Keratinocyte (primary cell): ENCODE data around the gene PCDH10. TPM values are rescaled to one million over a fixed set of nuclear protein-coding genes. Genes with fewer than 3 reads are reported as not detected.

Source experiments
- DNase-seq: peaks from one replicate; pipeline ENCODE4 v3.0.0-alpha.2; 2011; ENCODE audit warnings: low read depth, missing footprints, low spot score
- FAIRE-seq: peaks from 2 replicates; lab custom pipeline; 2011; peaks lifted over from hg19 to GRCh38; lab: Jason Lieb, UNC
- H2AFZ ChIP-seq: 2 replicates; pipeline ENCODE4 v1.6.0; 2012; ENCODE audit warnings: low read length, control low read depth, inconsistent platforms; ENCODE audit not compliant: control insufficient read depth
- H3K27ac ChIP-seq: 2 replicates; pipeline ENCODE4 v1.5.1; 2011; ENCODE audit warnings: low read length; ENCODE audit not compliant: control insufficient read depth, insufficient read depth
- H3K27me3 ChIP-seq: 3 replicates; pipeline ENCODE4 v1.6.0; 2011; ENCODE audit warnings: low read length; ENCODE audit not compliant: control insufficient read depth, insufficient read depth; ENCODE audit errors: extremely low read depth
- H3K36me3 ChIP-seq, 2 experiments: 2 replicates in 1 of 2; 3 replicates in 1 of 2; pipeline ENCODE4 v1.5.1; 2011; ENCODE audit warnings: low read length in 2 of 2, mild to moderate bottlenecking in 1 of 2; ENCODE audit not compliant: control insufficient read depth in 2 of 2, insufficient read depth in 2 of 2; ENCODE audit errors: extremely low read depth in 1 of 2
- H3K4me1 ChIP-seq: 3 replicates; pipeline ENCODE4 v1.5.1; 2011; ENCODE audit warnings: low read length; ENCODE audit not compliant: control insufficient read depth, insufficient read depth; ENCODE audit errors: extremely low read depth
- H3K4me2 ChIP-seq: 3 replicates; pipeline ENCODE4 v1.6.0; 2011; ENCODE audit warnings: low read depth, low read length; ENCODE audit not compliant: control insufficient read depth, insufficient read depth; ENCODE audit errors: extremely low read depth
- H3K4me3 ChIP-seq, 3 experiments: fragments of 200-600 bp in 1 of 3; sonication (generic) in 1 of 3; 2 replicates in 2 of 3; 3 replicates in 1 of 3; pipeline ENCODE4 v1.5.1; 2011 to 2016; ENCODE audit warnings: low read length in 3 of 3, mild to moderate bottlenecking in 3 of 3, control low read depth in 2 of 3, inconsistent platforms in 1 of 3, low read depth in 1 of 3, mixed read lengths in 1 of 3, mixed run types in 1 of 3, moderate library complexity in 1 of 3; ENCODE audit not compliant: control insufficient read depth in 2 of 3, insufficient read depth in 2 of 3; ENCODE audit errors: extremely low read depth in 1 of 3
- H3K79me2 ChIP-seq: 2 replicates; pipeline ENCODE4 v1.6.0; 2012; ENCODE audit warnings: low read length; ENCODE audit not compliant: control insufficient read depth, insufficient read depth
- H3K9ac ChIP-seq: 3 replicates; pipeline ENCODE4 v1.6.0; 2011; ENCODE audit warnings: low read length; ENCODE audit not compliant: control insufficient read depth, insufficient read depth; ENCODE audit errors: extremely low read depth
- H3K9me1 ChIP-seq: 3 replicates; pipeline ENCODE4 v1.6.0; 2011; ENCODE audit warnings: low read length; ENCODE audit not compliant: control insufficient read depth, insufficient read depth; ENCODE audit errors: extremely low read depth
- H3K9me3 ChIP-seq: 2 replicates; pipeline ENCODE4 v1.5.1; 2012; ENCODE audit warnings: low read depth, low read length; ENCODE audit not compliant: control insufficient read depth
- H4K20me1 ChIP-seq: 3 replicates; pipeline ENCODE4 v1.6.0; 2011; ENCODE audit warnings: low read length; ENCODE audit not compliant: control insufficient read depth, insufficient read depth; ENCODE audit errors: extremely low read depth
- EZH2 ChIP-seq: IDR thresholded peaks from one replicate; pipeline ENCODE4 v1.6.1; 2012; ENCODE audit warnings: inconsistent platforms, mild to moderate bottlenecking, low read length, moderate library complexity
- dilution Hi-C: fragments of 300-500 bp; cut with MboI; formaldehyde crosslinking; loops from one replicate; pipeline ENCODE4 v1.7.0; 2020; ENCODE audit warnings: low sequenced_read_pairs; ENCODE audit not compliant: extremely low pct_ligation_motif_present
- polyA plus RNA-seq, 5 experiments: library from polyadenylated mRNA; depleted of rRNA in 3 of 5; stranded (reverse) in 3 of 5; stranded (forward) in 1 of 5; unstranded in 1 of 5; fragments of >200 nt; gene quantifications; 1 replicate in 1 of 5; 2 replicates in 3 of 5; 3 replicates in 1 of 5; pipeline versions ENCODE4 v1.2.1 to v1.2.3, GENCODE V29; 2011 to 2012; ENCODE audit warnings: missing spikeins in 2 of 5, low read depth in 1 of 5, low replicate concordance in 1 of 5
- TF ChIP-seq, protein P1 (sequence below), 3 experiments: IDR thresholded peaks in 1 of 3; conservative IDR thresholded peaks in 1 of 3; optimal IDR thresholded peaks in 1 of 3; 2 replicates in 2 of 3; 3 replicates in 1 of 3; pipeline versions ENCODE3 to v1.5.1; 2011; ENCODE audit warnings: low read length in 3 of 3, mild to moderate bottlenecking in 3 of 3, moderate library complexity in 2 of 3, control low read depth in 1 of 3, inconsistent platforms in 1 of 3; ENCODE audit not compliant: insufficient read depth in 2 of 3; ENCODE audit errors: extremely low read depth in 1 of 3

The PCDH10 gene
- polyA plus RNA-seq, 1 donor (not counting 4 experiments of a cell fraction or from before 2014, with no cell fraction given) = not detected

DNA sequence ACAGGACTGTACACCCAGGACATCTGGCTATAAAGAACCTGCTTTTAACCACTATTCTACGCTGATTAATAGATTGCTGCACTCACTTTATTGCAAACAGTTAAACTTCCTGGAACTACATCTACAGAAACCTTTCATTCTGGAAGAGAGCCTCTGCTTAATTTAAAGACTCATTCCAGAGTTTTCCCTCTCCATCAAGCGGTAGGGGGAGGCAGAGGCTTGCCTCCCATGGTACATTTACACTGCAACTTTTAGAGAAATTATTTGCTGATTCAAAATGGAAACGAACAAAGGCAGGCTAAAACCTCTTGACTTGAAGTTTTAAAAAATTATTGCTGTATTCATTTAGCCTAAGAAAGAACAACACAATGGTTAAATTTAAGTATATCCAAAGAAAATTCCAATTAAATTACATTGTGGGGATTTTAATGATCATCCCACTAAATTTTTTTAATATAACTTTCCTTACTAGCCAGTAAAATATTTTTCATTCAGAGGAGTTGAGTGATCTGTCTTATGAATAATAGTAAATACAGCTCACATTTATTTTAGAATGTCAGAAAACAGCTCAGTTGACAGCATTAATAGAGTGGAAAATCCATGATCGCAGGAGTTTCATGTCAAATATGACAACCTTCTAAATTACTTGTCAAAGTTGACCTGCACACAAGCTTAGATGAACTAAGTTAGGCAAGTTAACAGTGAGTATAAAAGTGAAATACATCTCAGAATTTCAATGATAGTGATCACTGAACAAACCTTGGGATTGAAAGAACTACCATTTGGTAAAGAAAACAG, 46.3 kb upstream of the PCDH10 start:
- no peaks in the 10 kb centered on the region for H3K27me3 ChIP-seq
- H4K20me1 ChIP-seq = no peaks in the 10 kb centered on the region
- H3K4me2 ChIP-seq = no peak overlapping the region
- FAIRE-seq (no peak), DNase-seq (no peak)
- no peak overlapping the region for H3K9ac ChIP-seq
- H3K4me1 ChIP-seq = no peaks in the 10 kb centered on the region
- no peaks in the 10 kb centered on the region for H3K79me2 ChIP-seq
- H2AFZ ChIP-seq = no peak overlapping the region
- no peak overlapping the region for H3K27ac ChIP-seq
- dilution Hi-C loops = no loop called here
- no peaks in the 10 kb centered on the region for H3K9me3 ChIP-seq
- no peak overlapping the region for H3K4me3 ChIP-seq
- H3K36me3 ChIP-seq = no peaks in the 10 kb centered on the region
- no peaks in the 10 kb centered on the region for H3K9me1 ChIP-seq
- no peak for TF ChIP-seq EZH2
- TF ChIP-seq, protein P1, sequence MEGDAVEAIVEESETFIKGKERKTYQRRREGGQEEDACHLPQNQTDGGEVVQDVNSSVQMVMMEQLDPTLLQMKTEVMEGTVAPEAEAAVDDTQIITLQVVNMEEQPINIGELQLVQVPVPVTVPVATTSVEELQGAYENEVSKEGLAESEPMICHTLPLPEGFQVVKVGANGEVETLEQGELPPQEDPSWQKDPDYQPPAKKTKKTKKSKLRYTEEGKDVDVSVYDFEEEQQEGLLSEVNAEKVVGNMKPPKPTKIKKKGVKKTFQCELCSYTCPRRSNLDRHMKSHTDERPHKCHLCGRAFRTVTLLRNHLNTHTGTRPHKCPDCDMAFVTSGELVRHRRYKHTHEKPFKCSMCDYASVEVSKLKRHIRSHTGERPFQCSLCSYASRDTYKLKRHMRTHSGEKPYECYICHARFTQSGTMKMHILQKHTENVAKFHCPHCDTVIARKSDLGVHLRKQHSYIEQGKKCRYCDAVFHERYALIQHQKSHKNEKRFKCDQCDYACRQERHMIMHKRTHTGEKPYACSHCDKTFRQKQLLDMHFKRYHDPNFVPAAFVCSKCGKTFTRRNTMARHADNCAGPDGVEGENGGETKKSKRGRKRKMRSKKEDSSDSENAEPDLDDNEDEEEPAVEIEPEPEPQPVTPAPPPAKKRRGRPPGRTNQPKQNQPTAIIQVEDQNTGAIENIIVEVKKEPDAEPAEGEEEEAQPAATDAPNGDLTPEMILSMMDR (optimal IDR thresholded peaks at IDR 0.05 in 1 of 3, IDR thresholded peaks at IDR 0.05 in 1 of 3, conservative IDR thresholded peaks at IDR 0.05 in 1 of 3; ENCODE audit: extremely low read depth in 1 of 3, insufficient read depth in 2 of 3, low read length in 3 of 3) = no peak

DNA sequence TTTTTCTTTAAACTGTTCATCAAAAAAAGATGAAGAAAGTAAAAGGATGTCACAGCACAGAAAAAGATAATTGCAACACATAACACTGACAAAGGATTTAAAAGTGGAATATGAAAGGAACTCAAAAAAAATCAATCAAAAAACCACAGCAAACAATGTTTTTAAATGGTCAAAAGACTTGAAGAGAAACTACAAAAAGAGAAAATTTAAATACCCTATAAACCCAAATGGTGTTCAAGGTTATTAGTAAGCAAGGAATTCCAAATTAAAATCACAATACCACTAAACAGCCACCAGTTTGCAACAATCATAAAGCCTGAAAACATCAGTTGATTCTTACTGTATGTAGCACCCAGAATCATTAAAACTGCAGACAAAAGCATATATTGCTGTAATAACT, 36.5 kb upstream of the PCDH10 start:
- Histone ChIP-seq H2AFZ (no peak overlapping the region), H3K79me2 (no peaks in the 10 kb centered on the region), H3K27me3 (no peaks in the 10 kb centered on the region), H3K4me1 (no peaks in the 10 kb centered on the region), H4K20me1 (no peaks in the 10 kb centered on the region), H3K4me3 (no peak overlapping the region), H3K9me1 (no peaks in the 10 kb centered on the region), H3K9me3 (no peaks in the 10 kb centered on the region), H3K9ac (no peak overlapping the region), H3K27ac (no peak overlapping the region), H3K4me2 (no peak overlapping the region), H3K36me3 (no peaks in the 10 kb centered on the region)
- FAIRE-seq = no peak
- TF ChIP-seq, protein P1 (optimal IDR thresholded peaks at IDR 0.05 in 1 of 3, IDR thresholded peaks at IDR 0.05 in 1 of 3, conservative IDR thresholded peaks at IDR 0.05 in 1 of 3; ENCODE audit: extremely low read depth in 1 of 3, insufficient read depth in 2 of 3, low read length in 3 of 3) = no peak
- no peak for TF ChIP-seq EZH2
- DNase-seq = no peak
- dilution Hi-C loops = no loop called here
